SU-DHL-6 (cell line): ENCODE measurements around the gene RPL11.

Source experiments
- CTCF ChIP-seq: fragments of 200-600 bp; sonication (generic); IDR thresholded peaks from one replicate; pipeline ENCODE4 v1.5.1; 2017; ENCODE audit warnings: antibody characterized with exemption, mild to moderate bottlenecking, low read length, moderate library complexity; ENCODE audit not compliant: insufficient read depth, poor library complexity, severe bottlenecking
- EZH2phosphoT487 ChIP-seq: fragments of 200-600 bp; sonication (generic), shearing (Covaris generic); conservative IDR thresholded peaks from 2 replicates; pipeline ENCODE4 v1.6.1; 2018; ENCODE audit warnings: mild to moderate bottlenecking, antibody characterized with exemption, low read length, moderate library complexity, mixed read lengths

DNA sequence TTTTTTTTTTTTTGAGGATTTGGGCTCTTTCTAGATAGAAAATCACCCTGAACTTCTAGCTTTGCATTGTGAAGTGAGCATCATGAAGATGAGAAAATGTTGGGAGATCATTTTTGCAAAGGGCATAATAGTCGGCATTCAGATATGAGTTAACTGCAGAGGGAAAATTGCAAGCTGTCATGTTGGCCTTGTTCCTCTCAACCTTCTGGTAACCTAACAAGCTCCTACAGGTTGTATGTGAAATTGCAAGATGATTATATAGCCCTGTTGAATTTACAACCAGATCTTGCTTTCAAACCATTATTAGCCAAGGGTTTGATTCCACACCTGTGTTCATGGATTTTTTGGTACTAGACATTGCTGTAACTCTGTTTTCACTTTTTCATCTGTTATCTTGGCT, 53.9 kb downstream of the RPL11 start:
- TF ChIP-seq CTCF (peak; percentile 25), EZH2phosphoT487 (no peak)
